ENCODE measurements around the gene OR10H5. TPM values are rescaled to one million over a fixed set of nuclear protein-coding genes. Genes with fewer than 3 reads are reported as not detected.
"Not testable (repeated sequence)": the region's sequence is repeated elsewhere in the genome, so short reads cannot be mapped to it uniquely, and the experiment has no call there.

The OR10H5 gene
- total RNA-seq, 1 donor from 2014 or later: not detected

- DNase-seq (ENCODE audit: low spot score): not testable (repeated sequence)
Measured at GRCh38 chr19:15843894-15844222, 56.4 kb downstream of the OR10H5 start.

DNA sequence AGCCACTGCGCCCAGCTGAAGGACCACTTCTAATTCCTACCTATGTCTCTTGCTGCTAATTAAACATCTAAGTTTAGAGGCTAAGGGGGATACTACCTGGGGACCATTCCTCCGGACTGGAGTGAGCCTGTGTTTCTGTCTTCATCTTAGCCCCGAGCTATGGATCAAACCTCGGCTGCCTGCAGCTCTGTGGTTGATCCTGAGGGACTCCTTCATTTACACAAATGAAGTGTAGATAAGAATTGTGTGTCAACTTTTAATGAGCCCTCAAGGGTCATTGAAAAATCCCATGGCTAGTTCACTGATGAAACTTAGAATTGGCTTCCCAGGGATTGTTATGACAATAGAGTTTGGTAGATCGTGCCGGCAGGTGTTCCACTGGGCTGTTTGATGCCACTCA is 59.5 kb downstream of the OR10H5 start:
- no peak for DNase-seq (ENCODE audit: low spot score)

DNA sequence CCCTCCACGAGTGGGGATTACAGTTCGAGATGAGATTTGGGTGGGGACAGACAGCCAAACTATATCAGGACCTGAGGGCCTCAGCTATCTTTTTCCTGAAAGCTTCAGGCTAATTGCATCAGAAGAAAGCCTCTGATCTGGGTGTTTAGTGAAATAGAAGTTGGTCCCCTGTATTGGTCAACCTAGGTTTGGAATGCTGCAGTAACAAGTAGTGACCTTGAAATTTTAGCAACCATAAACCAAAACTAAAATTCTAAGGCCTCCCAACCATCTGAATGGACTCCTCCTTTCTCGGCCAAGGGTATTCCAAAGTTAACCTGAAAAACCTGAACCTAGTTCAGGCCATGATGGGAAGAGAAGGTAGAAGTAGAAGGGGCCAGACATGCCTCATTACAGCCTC is 62.9 kb downstream of the OR10H5 start:
- no peak for DNase-seq (ENCODE audit: low spot score)

Other genes starting within 250 kb of the OR10H5 start
- gene CYP4F8, start 172.4 kb upstream of the OR10H5 start, total RNA-seq: 21.6 TPM
- gene CYP4F3, start 146.8 kb upstream of the OR10H5 start, total RNA-seq: 10.7 TPM
- gene CYP4F12, start 114.6 kb upstream of the OR10H5 start, total RNA-seq: 98.1 TPM
- gene OR10H2, start 59.6 kb upstream of the OR10H5 start, total RNA-seq: not detected
- not detected for gene OR10H3, start 49.7 kb upstream of the OR10H5 start, total RNA-seq
- 0.60 TPM for gene OR10H1, start 28.0 kb downstream of the OR10H5 start, total RNA-seq
- gene CYP4F2, start 110.4 kb downstream of the OR10H5 start, total RNA-seq: 2.2 TPM
- gene CYP4F11, start 146.9 kb downstream of the OR10H5 start, total RNA-seq: 9.3 TPM
- gene OR10H4, start 161.3 kb downstream of the OR10H5 start, total RNA-seq: not detected

Data from ureter (tissue), 1 donor.